GM13976 (cell line): Measurements from ENCODE around the gene GUCY1B1.

ENCODE experiments used
- DNase-seq: peaks from one replicate; pipeline ENCODE4 v3.0.0; 2012; ENCODE audit warnings: low spot score
- CTCF ChIP-seq: IDR thresholded peaks from 2 replicates; pipeline ENCODE4 v1.5.1; 2012; ENCODE audit warnings: borderline replicate concordance, mild to moderate bottlenecking; ENCODE audit not compliant: insufficient read depth; ENCODE audit errors: extremely low read depth, missing control alignments, control extremely low read depth
- in situ Hi-C: fragments of 300-500 bp; cut with MboI; formaldehyde crosslinking; loops from one replicate; pipeline ENCODE4 v1.12.0; 2022; ENCODE audit warnings: low sequenced_read_pairs, mixed read lengths, inconsistent platforms; ENCODE audit not compliant: unreplicated experiment

Gene GUCY1B1

GRCh38 chr4:155741546-155741945, 17.3 kb upstream of the GUCY1B1 start:
- in situ Hi-C loops: no loop called here
- TF ChIP-seq CTCF: no peak
- no peak for DNase-seq

GRCh38 chr4:155742310-155743015, 16.4 kb upstream of the GUCY1B1 start:
- in situ Hi-C loops: no loop called here
- no peak for DNase-seq
- no peak for TF ChIP-seq CTCF

GRCh38 chr4:155745984-155746383, 12.8 kb upstream of the GUCY1B1 start:
- in situ Hi-C loops: no loop called here
- no peak for DNase-seq

GRCh38 chr4:155748039-155748438, 10.8 kb upstream of the GUCY1B1 start:
- DNase-seq: no peak
- TF ChIP-seq CTCF: no peak
- in situ Hi-C loops: no loop called here

More at GRCh38 chr4:155745984-155746383, 12.8 kb upstream of the GUCY1B1 start:
- TF ChIP-seq CTCF: no peak

- in situ Hi-C loops: no loop called here
- no peak for TF ChIP-seq CTCF
- no peak for DNase-seq
These were observed 9.8 kb upstream of the GUCY1B1 start for GRCh38 chr4:155749041-155749440.

- in situ Hi-C loops: no loop called here
- TF ChIP-seq CTCF: no peak
These were observed 7.3 kb upstream of the GUCY1B1 start for GRCh38 chr4:155751569-155751968.

GRCh38 chr4:155757745-155758265, 1.0 kb upstream of the GUCY1B1 start:
- no peak for TF ChIP-seq CTCF
- in situ Hi-C loops: no loop called here
- DNase-seq: no peak

More at GRCh38 chr4:155751569-155751968, 7.3 kb upstream of the GUCY1B1 start:
- no peak for DNase-seq
